Subcutaneous adipose tissue (tissue), 4 donors: Measurements from ENCODE around the gene OR11G2. TPM values are rescaled to one million over a fixed set of nuclear protein-coding genes. Genes with fewer than 3 reads are reported as not detected.

Experiments used
- CTCF ChIP-seq: fragments of 450-650 bp; IDR thresholded peaks from one replicate; pipeline ENCODE4 v1.5.1; 2016; ENCODE audit warnings: low read depth, mild to moderate bottlenecking, control low read depth, antibody characterized with exemption, moderate library complexity
- total RNA-seq, 4 donors: library from RNA; depleted of rRNA; stranded (reverse); fragments of >200 nt; gene quantifications; one replicate each; pipeline ENCODE4 v1.1.0, GENCODE V29; 2016

The OR11G2 gene
- not detected for total RNA-seq

DNA sequence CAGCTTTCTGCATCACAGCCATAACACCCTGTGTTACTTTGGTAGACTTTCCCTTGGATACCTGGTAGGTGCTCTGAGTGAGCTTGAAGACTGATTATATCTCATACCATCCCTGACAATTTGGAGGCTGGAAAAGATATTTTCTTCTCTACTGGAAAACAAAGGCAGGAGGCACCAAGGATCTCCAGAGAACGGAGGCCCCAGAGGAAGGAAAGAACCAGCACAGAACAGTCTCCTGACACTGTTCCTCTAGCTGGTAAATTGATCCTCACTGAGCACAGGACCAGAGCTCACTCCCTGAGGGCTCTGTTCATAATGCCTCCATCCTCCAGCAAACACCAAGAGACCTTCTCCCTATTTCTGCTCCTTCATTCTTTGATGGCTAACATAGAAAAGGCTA is at the start of gene OR11G2:
TSS of gene OR11G2 (plus strand) at position 301 of the 400 bp plus-strand sequence. CDS start 6,542 bp downstream, outside the sequence.
- no peak for TF ChIP-seq CTCF

DNA sequence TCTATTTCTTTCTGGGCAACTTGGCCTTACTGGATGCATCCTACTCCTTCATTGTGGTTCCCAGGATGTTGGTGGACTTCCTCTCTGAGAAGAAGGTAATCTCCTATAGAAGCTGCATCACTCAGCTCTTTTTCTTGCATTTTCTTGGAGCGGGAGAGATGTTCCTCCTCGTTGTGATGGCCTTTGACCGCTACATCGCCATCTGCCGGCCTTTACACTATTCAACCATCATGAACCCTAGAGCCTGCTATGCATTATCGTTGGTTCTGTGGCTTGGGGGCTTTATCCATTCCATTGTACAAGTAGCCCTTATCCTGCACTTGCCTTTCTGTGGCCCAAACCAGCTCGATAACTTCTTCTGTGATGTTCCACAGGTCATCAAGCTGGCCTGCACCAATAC is 46.8 kb upstream of the OR11G2 start:
- TF ChIP-seq CTCF, result no peak

GRCh38 chr14:20144820-20145219 is 45.9 kb upstream of the OR11G2 start:
- no peak for TF ChIP-seq CTCF

- no peak for TF ChIP-seq CTCF
These were observed 26.2 kb upstream of the OR11G2 start for GRCh38 chr14:20164462-20164861.

- TF ChIP-seq CTCF, result no peak
These were observed 23.6 kb upstream of the OR11G2 start for GRCh38 chr14:20167091-20167490.

DNA sequence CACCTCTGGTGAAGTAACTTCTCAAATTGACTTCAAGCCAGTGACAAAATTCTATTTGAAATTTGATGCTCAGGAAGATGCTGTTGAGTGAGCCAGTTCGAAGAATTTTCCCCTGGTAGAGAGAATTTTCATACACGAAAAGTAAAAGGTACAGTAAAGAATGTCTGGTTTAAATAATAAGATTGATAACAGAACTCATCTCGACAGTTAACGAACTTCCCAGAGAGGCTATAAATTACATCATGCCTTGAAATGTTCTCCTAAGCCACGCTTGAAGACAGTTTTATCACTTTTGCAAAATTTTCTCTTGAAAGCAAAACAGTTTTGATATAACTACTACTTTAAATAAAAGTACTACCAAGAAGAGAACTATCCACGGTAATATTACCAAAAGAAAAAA is 14.4 kb upstream of the OR11G2 start:
- TF ChIP-seq CTCF, result no peak

DNA sequence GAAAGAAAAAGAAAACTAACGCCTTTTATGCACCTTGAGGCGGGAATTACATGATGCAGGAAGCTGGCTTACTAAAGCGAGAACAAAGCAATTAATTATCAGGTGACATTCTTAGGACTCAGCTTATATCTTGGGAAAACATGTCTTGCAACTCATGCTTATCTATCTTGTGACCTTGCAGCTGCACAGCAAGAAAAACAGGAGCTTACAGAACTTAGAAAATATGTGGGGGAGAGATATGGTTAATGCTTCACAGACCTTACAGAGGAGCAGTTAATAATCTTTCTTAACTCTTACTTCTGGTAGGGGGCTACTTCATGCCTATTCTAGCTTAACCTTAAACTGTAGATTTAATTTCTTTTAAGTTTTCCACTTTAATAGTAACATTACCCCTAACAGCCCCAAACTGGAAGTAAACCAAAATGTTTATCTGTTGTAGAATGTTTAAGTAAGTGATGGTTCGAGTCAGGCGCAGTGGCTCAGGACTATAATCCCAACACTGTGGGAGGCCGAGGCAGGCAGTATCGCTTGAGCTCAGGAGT is 13.2 kb upstream of the OR11G2 start:
- TF ChIP-seq CTCF, result no peak
